Spinal cord (tissue), 10 donors: ENCODE results near the gene GORASP2. TPM values are rescaled to one million over a fixed set of nuclear protein-coding genes. Genes with fewer than 3 reads are reported as not detected.
"Not testable (repeated sequence)": the region's sequence is repeated elsewhere in the genome, so short reads cannot be mapped to it uniquely, and the experiment has no call there.

ENCODE experiments used
- DNase-seq, 6 donors: peaks; one replicate each; pipeline versions ENCODE4 v3.0.0 to v3.0.0-alpha.2; 2013 to 2015; ENCODE audit warnings: low spot score in 6 of 6, low read depth in 4 of 6
- H3K27ac ChIP-seq: one replicate; pipeline ENCODE4 v1.5.1; 2013; ENCODE audit warnings: low read depth, low read length, control low read depth
- H3K27me3 ChIP-seq: one replicate; pipeline ENCODE4 v1.6.1; 2013; ENCODE audit warnings: low read length; ENCODE audit not compliant: control insufficient read depth, insufficient read depth
- H3K36me3 ChIP-seq: one replicate; pipeline ENCODE4 v1.6.1; 2013; ENCODE audit warnings: low read length; ENCODE audit not compliant: control insufficient read depth, insufficient read depth
- H3K4me1 ChIP-seq: one replicate; pipeline ENCODE4 v1.6.1; 2013; ENCODE audit warnings: low read length; ENCODE audit not compliant: control insufficient read depth, insufficient read depth
- H3K4me3 ChIP-seq: one replicate; pipeline ENCODE4 v1.5.1; 2013; ENCODE audit warnings: low read depth, low read length, control low read depth
- H3K9me3 ChIP-seq: one replicate; pipeline ENCODE4 v1.6.1; 2013; ENCODE audit warnings: low read length; ENCODE audit not compliant: control insufficient read depth, insufficient read depth
- WGBS: methylation state at CpG from one replicate; pipeline ENCODE4 v1.1.5; 2013; ENCODE audit warnings: missing lambda C conversion rate; ENCODE audit not compliant: insufficient coverage; 5-methylcytosine and 5-hydroxymethylcytosine counted together
- polyA plus RNA-seq, 2 donors: library from polyadenylated mRNA; unstranded; fragments of 120-200 nt; gene quantifications; one replicate each; pipeline ENCODE4 v1.2.1, GENCODE V29; 2013; ENCODE audit not compliant: insufficient read length in 2 of 2
- total RNA-seq, 2 donors: library from RNA; depleted of rRNA in 1 of 2; stranded (reverse); fragments of 120-200 nt in 1 of 2; fragments of >200 nt in 1 of 2; gene quantifications; one replicate each; pipeline versions ENCODE4 v1.2.3 to v1.2.4, GENCODE V29; 2013 to 2014
- donor health status: healthy.

GORASP2 gene
- total and polyA plus RNA-seq, 4 donors, result 30.6 to 72.6 (median 51.9) TPM

DNA sequence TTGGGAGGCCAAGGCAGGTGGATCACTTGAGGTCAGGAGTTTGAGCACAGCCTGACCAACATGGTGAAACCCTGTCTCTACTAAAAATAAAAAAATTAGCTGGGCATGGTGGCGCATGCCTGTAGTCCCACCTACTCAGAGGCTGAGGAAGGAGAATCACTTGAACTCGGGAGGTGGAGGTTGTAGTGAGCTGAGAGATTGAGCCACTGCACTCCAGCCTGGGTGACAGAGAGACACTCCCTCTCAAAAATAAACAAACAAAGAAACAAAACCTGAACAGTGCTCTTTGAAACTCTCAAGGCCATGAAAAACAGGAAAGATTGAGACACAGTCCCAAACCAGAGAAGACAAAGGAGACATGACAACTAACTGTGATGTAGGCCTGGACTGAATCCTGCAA, 7.2 kb upstream of the GORASP2 start:
- not testable (repeated sequence) for H3K27ac ChIP-seq, DNase-seq, H3K4me3 ChIP-seq, H3K4me1 ChIP-seq, H3K27me3 ChIP-seq, H3K36me3 ChIP-seq
- H3K9me3 ChIP-seq, result peaks cover 16% of the 10 kb centered on the region
- WGBS, result 100% methylated on average over 1 of the region's 2 CpGs

GRCh38 chr2:170922634-170923494, 6.2 kb upstream of the GORASP2 start:
- Histone ChIP-seq H3K4me1 (no peaks in the 10 kb centered on the region), H3K36me3 (peaks cover 2% of the 10 kb centered on the region), H3K9me3 (peaks cover 8% of the 10 kb centered on the region), H3K4me3 (no peak overlapping the region), H3K27ac (no peak overlapping the region), H3K27me3 (no peaks in the 10 kb centered on the region)
- 97% methylated on average over 8 of the region's 8 CpGs for WGBS
- DNase-seq, result no peak

DNA sequence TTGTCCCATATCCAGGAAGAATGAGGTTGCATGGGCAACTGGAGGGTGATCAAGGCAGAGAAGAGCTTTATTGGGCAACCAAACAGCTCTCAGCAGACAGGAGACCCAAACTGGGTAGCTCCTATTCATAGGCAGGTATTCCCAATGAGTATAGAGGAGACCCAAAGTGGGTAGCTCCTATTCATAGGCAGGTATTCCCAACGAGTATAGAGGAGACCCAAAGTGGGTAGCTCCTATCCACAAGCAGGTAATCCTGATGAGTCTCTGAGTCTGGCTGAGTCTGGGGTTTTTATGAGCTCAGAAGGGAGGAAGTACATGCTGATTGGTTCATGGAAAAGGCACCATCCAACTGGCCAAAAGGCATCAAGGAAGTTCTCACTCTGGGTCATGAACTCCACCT, 5.3 kb upstream of the GORASP2 start:
- peaks cover 2% of the 10 kb centered on the region for H3K36me3 ChIP-seq
- no peaks in the 10 kb centered on the region for H3K27me3 ChIP-seq
- peaks cover 3% of the 10 kb centered on the region for H3K4me1 ChIP-seq
- 85% methylated on average over 1 of the region's 1 CpG for WGBS
- H3K4me3 ChIP-seq, result no peak overlapping the region
- DNase-seq, result no peak
- H3K9me3 ChIP-seq, result peaks cover 8% of the 10 kb centered on the region
- no peak overlapping the region for H3K27ac ChIP-seq

DNA sequence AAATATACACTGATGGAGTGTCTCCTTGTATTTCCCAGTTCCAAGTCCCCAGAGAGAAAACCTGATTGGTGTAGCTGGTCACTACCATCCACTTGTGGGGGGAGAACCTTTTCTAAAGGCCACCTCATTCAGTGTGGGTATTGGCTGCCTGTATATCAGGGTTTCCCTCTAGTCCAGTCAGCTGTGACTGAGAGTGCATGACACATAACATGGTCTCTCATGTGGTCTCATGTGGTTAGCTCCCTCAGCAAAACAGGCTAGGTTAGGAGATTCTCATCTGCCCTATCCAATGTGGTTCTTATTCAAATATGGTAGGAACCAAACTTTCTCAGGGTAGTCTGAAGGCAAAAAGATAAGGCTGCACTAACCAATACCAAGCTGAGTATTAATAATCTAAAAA, 4.1 kb upstream of the GORASP2 start:
- Histone ChIP-seq H3K27me3 (no peaks in the 10 kb centered on the region), H3K4me1 (peaks cover 3% of the 10 kb centered on the region), H3K27ac (no peak overlapping the region), H3K9me3 (peaks cover 8% of the 10 kb centered on the region), H3K36me3 (peaks cover 2% of the 10 kb centered on the region), H3K4me3 (no peak overlapping the region)
- DNase-seq, result no peak

DNA sequence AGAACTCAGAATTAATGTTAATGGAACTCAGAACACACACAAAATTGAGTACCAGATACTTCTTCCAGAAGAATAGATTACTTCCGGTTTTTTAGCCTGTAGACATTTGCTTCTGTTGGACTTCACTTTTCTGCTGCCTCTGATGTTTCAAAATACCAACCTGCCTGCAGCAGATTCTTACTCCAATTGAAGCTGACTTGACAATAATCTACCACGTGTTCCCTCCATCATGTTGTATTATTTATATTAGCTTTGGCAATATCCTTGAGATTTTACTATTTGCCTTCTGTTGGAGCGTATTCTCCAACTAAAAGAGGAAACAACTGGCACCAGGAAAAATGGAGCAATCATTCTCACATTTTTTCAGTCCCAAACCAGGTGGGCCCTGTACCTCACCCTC, 3.1 kb upstream of the GORASP2 start:
- Histone ChIP-seq H3K4me3 (no peak overlapping the region), H3K36me3 (peaks cover 2% of the 10 kb centered on the region), H3K9me3 (peaks cover 8% of the 10 kb centered on the region), H3K27me3 (no peaks in the 10 kb centered on the region), H3K4me1 (peaks cover 3% of the 10 kb centered on the region), H3K27ac (no peak overlapping the region)
- whole genome bisulfite sequencing, result 100% methylated on average over 1 of the region's 3 CpGs
- no peak for DNase-seq

DNA sequence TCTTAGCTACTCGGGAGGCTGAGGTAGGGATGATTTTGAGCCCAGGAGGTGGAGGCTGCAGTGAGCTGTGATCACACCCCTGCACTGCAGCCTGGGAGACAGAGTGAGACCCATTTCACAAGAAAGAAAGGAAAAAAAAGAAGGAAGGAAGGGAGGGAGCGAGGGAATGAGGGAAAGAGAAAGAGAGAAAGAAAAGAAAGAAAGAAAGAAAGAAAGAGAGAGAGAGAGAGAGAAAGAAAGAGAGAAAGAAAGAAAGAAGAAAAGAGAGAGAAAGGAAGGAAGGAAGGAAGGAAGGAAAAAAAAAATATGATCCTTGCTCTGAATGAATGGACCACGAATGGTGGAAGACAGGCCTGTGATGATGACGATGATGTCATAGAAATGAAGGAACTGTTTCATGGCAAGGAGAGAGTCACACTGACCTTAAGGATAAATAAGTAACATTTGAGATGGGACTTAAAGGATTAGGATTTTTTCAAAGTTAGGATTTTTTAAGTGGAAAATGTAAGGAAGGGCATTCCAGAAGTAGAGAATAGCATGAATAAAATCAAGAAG, 2.2 kb upstream of the GORASP2 start:
- WGBS, result 89% methylated on average over 4 of the region's 4 CpGs

DNA sequence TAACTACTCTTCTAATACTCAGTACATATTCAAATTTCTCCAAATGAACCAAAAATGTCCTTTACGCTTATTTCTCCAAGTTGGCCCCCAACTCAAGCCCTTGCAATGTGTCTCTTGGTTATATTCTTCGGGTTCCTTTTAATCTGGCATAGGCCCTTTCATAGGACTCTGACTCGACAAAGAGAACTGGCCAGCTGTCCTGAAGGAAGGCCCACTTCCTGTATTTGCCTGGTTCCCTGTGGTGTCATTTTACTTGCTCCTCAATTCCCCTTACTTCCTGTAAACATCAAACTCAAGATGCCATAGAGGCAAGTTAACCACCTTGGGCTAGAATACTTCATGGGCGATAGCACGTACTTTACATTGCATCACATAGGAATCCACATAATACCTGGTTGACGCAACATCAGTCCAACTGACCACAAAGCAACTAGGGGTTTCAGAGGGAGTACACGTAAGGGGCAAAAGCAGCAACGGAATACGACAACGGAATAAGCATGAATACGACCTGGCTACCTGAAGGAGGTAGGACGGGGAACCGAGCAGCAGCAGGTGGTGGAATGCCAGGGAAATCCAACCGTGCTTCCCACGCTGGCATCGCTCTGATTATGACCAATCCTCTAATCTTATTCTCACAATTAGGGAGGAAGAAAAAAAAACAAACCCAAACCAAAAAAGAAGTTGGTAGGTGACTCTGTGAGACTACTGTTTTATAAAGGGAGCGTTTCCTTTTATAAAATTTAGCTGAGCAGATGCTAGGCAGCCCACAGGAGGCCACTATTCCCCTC, 823 bp upstream of the GORASP2 start:
- 82% methylated on average over 12 of the region's 17 CpGs for WGBS
- Histone ChIP-seq H3K4me1 (peaks cover 3% of the 10 kb centered on the region), H3K9me3 (peaks cover 8% of the 10 kb centered on the region), H3K27me3 (no peaks in the 10 kb centered on the region), H3K27ac (peak overlapping the region; percentile 64), H3K36me3 (no peaks in the 10 kb centered on the region), H3K4me3 (peak overlapping the region; percentile 58)
- no peak for DNase-seq

More for the DNA sequence above, 2.2 kb upstream of the GORASP2 start:
- Histone ChIP-seq H3K36me3 (peaks cover 2% of the 10 kb centered on the region), H3K27ac (no peak overlapping the region), H3K9me3 (peaks cover 8% of the 10 kb centered on the region), H3K4me1 (peaks cover 3% of the 10 kb centered on the region), H3K4me3 (no peak overlapping the region), H3K27me3 (no peaks in the 10 kb centered on the region)
- DNase-seq, result no peak

- WGBS, result 0% methylated on average over 19 of the region's 21 CpGs
- peak overlapping the region; percentile 86 for H3K27ac ChIP-seq
- no peaks in the 10 kb centered on the region for H3K27me3 ChIP-seq
Measured at GRCh38 chr2:170929686-170930050, 615 bp downstream of the GORASP2 start.

DNA sequence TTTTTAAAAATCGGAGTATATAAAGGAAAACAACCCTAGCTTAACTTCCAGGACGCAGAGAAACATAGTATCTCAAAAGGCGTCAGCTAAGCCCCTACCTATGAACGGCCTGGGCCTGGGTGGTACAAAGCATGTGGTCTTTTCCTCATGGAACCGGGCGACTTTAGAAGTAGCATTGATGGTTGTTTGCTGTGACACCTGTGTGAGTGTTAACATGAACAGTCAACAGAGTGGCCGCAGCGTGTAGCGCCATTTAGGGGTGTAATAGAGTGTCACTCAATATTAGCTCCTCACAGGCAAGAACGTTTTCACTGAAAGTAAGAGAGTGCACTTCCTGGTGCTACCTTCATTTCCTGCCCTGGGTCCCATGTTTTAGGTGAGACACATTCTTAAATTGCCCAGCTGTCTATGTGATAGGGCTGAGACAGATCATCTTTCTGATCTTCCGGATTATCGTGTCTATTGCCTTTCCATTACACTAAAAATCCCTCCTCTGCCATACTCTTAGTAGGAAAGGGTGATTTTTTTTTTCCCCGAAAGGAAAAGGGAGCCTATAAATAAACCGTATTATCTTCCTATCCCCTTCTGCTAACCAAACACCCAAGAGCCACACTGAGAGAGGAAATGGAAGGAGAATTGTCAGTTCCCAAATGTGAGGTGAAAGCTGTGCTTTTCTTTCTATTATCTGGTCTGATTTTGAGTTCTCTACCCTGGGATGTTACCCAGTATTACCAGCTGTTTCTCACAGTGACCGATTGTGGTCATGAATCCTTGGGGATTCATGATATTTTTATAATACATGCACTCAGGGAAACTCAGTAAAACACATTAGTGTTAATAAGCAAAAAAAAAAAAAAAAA, 1.3 kb downstream of the GORASP2 start:
- Histone ChIP-seq H3K4me1 (peaks cover 3% of the 10 kb centered on the region), H3K9me3 (no peaks in the 10 kb centered on the region), H3K27ac (peak overlapping the region; percentile 86), H3K36me3 (peaks cover 6% of the 10 kb centered on the region), H3K27me3 (no peaks in the 10 kb centered on the region), H3K4me3 (peak overlapping the region; percentile 86)
- peak in 3 of 6 donors; percentile 9 to 23 (median 17) for DNase-seq
- WGBS, result 0% methylated on average over 5 of the region's 15 CpGs

More at GRCh38 chr2:170929686-170930050, 615 bp downstream of the GORASP2 start:
- no peaks in the 10 kb centered on the region for H3K9me3 ChIP-seq
- H3K36me3 ChIP-seq, result peaks cover 3% of the 10 kb centered on the region
- DNase-seq, result peak in 2 of 6 donors; percentile 38 to 68
- peaks cover 3% of the 10 kb centered on the region for H3K4me1 ChIP-seq
- H3K4me3 ChIP-seq, result peak overlapping the region; percentile 86
